ENCODE results near the gene TEX36. TPM values are rescaled to one million over a fixed set of nuclear protein-coding genes. Genes with fewer than 3 reads are reported as not detected.

The TEX36 gene
- total RNA-seq, 6 experiments from 2014 or later = not detected

- peaks cover 6% of the 10 kb centered on the region for H3K27me3 Mint-ChIP-seq (ENCODE audit: insufficient read depth)
- no peak overlapping the region; the same call in 1 of the 2 replicates for H3K4me3 Mint-ChIP-seq
- H3K36me3 Mint-ChIP-seq (ENCODE audit: low read depth) = no peaks in the 10 kb centered on the region
- 0 out of 2 replicates have a peak, but pooled peaks cover 5% of the 10 kb centered on the region for H3K4me1 Mint-ChIP-seq (ENCODE audit: low read depth)
- TF ChIP-seq, protein P1, sequence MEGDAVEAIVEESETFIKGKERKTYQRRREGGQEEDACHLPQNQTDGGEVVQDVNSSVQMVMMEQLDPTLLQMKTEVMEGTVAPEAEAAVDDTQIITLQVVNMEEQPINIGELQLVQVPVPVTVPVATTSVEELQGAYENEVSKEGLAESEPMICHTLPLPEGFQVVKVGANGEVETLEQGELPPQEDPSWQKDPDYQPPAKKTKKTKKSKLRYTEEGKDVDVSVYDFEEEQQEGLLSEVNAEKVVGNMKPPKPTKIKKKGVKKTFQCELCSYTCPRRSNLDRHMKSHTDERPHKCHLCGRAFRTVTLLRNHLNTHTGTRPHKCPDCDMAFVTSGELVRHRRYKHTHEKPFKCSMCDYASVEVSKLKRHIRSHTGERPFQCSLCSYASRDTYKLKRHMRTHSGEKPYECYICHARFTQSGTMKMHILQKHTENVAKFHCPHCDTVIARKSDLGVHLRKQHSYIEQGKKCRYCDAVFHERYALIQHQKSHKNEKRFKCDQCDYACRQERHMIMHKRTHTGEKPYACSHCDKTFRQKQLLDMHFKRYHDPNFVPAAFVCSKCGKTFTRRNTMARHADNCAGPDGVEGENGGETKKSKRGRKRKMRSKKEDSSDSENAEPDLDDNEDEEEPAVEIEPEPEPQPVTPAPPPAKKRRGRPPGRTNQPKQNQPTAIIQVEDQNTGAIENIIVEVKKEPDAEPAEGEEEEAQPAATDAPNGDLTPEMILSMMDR (IDR thresholded peaks at IDR 0.05) = no peak
- DNase-seq = no peak
- H3K9me3 Mint-ChIP-seq = no peaks in the 10 kb centered on the region
- no peak overlapping the region for H3K27ac Mint-ChIP-seq
Measured at GRCh38 chr10:125609859-125610258, 73.1 kb downstream of the TEX36 start.

DNA sequence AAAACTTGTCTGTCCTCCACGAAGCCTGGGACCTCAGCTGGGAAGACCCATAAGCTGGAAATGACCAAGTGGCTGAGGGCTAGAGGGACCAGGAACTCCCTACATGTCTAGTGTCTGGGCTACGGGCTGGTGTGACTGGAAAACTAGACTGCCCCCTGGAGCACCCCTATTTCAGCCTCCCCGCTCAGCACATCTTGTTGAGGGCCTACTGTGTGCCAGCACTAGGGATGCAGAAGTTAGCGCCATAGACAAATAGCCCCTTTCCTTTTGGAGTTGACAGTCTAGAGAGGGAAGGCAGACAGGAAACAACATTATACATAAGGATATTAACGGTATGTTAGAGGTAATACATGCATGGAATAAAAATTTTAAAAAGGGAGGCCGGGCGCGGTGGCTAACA, 74.5 kb downstream of the TEX36 start:
- peaks cover 11% of the 10 kb centered on the region for H3K27me3 Mint-ChIP-seq (ENCODE audit: insufficient read depth)
- no peaks in the 10 kb centered on the region; the same call in 1 of the 2 replicates for H3K9me3 Mint-ChIP-seq
- DNase-seq = no peak
- TF ChIP-seq, protein P1 (IDR thresholded peaks at IDR 0.05) = no peak
- no peaks in the 10 kb centered on the region for H3K36me3 Mint-ChIP-seq (ENCODE audit: low read depth)
- 0 out of 2 replicates have a peak, but pooled peaks cover 7% of the 10 kb centered on the region for H3K4me1 Mint-ChIP-seq (ENCODE audit: low read depth)
- H3K4me3 Mint-ChIP-seq = no peak overlapping the region
- H3K27ac Mint-ChIP-seq = no peak overlapping the region

- TF ChIP-seq, protein P1 (IDR thresholded peaks at IDR 0.05) = no peak
- H3K9me3 Mint-ChIP-seq = no peaks in the 10 kb centered on the region; the same call in 1 of the 2 replicates
- H3K36me3 Mint-ChIP-seq (ENCODE audit: low read depth) = no peaks in the 10 kb centered on the region
- H3K4me3 Mint-ChIP-seq = no peak overlapping the region
- no peak overlapping the region for H3K27ac Mint-ChIP-seq
- no peak for DNase-seq
- peaks cover 11% of the 10 kb centered on the region for H3K27me3 Mint-ChIP-seq (ENCODE audit: insufficient read depth)
- H3K4me1 Mint-ChIP-seq (ENCODE audit: low read depth) = 0 out of 2 replicates have a peak, but pooled peaks cover 7% of the 10 kb centered on the region
Measured at GRCh38 chr10:125607689-125608290, 75.2 kb downstream of the TEX36 start.

DNA sequence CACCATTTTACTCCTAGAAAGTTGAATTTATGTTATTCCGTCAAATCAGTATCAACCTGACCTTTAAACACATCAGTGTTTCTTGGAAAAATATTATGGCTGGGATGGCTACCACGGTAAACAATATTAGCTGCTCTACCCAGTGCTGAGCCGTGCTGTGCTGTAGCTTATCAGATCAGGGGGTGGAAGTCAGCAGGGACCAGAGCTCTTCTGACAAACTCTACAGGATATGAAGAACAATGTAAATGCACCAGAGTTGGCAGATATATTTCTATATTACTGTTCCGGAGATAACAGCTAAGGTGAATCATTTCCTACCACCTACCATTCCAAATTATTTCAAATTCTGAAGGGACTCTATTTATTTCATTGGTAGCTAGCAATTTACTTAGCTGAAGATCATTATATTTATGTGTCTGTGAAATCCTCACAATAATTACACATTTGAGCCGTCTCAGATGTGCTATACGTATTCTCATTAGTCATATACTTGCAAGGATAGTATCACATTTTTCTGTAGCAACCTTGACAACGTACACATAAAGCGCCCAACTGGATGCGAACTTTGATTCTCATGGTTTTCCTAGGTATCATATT, 76.5 kb downstream of the TEX36 start:
- TF ChIP-seq, protein P1 (IDR thresholded peaks at IDR 0.05) = no peak
- H3K4me3 Mint-ChIP-seq = no peak overlapping the region
- H3K4me1 Mint-ChIP-seq (ENCODE audit: low read depth) = 0 out of 2 replicates have a peak, but pooled peaks cover 7% of the 10 kb centered on the region
- no peak overlapping the region for H3K27ac Mint-ChIP-seq
- peaks cover 13% of the 10 kb centered on the region for H3K27me3 Mint-ChIP-seq (ENCODE audit: insufficient read depth)
- no peaks in the 10 kb centered on the region for H3K36me3 Mint-ChIP-seq (ENCODE audit: low read depth)
- DNase-seq = no peak
- H3K9me3 Mint-ChIP-seq = no peaks in the 10 kb centered on the region; the same call in 1 of the 2 replicates

Other genes starting within 250 kb of the TEX36 start
- 10 to 100 TPM; 19.0 to 21.9 (median 20.2) TPM for gene EDRF1, start 36.5 kb upstream of the TEX36 start, total RNA-seq (2021; fragmentation: NEBNext Ultra II Directional; extraction: Animal tissue kit (Norgen Biotek cat#: 25700))
- not detected for gene MMP21, start 92.7 kb upstream of the TEX36 start, total RNA-seq (2021; fragmentation: NEBNext Ultra II Directional; extraction: Animal tissue kit (Norgen Biotek cat#: 25700))
- 100 to 1,000 TPM in 1 of 6 experiments, 10 to 100 TPM in 5; 84.9 to 102 (median 91.4) TPM for gene UROS, start 140.1 kb upstream of the TEX36 start, total RNA-seq (2021; fragmentation: NEBNext Ultra II Directional; extraction: Animal tissue kit (Norgen Biotek cat#: 25700))
- gene BCCIP, start 140.4 kb upstream of the TEX36 start, total RNA-seq (2021; fragmentation: NEBNext Ultra II Directional; extraction: Animal tissue kit (Norgen Biotek cat#: 25700)) = 10 to 100 TPM; 70.7 to 92.4 (median 88.0) TPM
- gene DHX32, start 198.1 kb upstream of the TEX36 start, total RNA-seq (2021; fragmentation: NEBNext Ultra II Directional; extraction: Animal tissue kit (Norgen Biotek cat#: 25700)) = 10 to 100 TPM; 18.6 to 22.4 (median 20.8) TPM
- 1 to 10 TPM in 2 of 6 experiments, under 1 TPM in 4; 0.50 to 1.4 (median 0.88) TPM for gene FANK1, start 213.4 kb upstream of the TEX36 start, total RNA-seq (2021; fragmentation: NEBNext Ultra II Directional; extraction: Animal tissue kit (Norgen Biotek cat#: 25700))

Data from HFFc6 (cell line).